ENCODE data around the gene APEX2. TPM values are rescaled to one million over a fixed set of nuclear protein-coding genes. Genes with fewer than 3 reads are reported as not detected.

APEX2 gene
- total and polyA plus RNA-seq, 2 donors (not counting 1 experiment from before 2014, with no cell fraction given), result 13.1 to 18.0 TPM

DNA sequence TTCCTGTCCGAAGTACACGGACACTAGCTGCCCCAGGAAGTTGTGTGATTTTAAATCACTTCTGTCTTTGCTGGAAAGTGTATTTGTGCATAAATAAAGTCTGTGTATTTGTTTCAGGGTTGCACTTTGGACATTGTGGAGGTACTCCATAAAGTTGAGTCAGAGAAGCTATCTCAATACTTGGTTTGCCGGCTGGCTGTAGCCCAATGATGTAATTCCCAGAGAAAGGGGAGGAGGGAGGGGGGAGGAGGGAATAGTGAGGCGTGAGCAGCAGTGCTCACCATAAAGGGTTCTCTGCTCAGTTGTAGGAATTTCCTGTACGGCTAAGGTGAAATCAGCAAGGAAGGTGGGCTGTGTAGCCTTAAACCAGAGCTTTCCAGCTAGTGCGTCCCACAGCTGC lies 7.5 kb downstream of the APEX2 start:
- Mint-ChIP-seq H3K4me1 (no peaks in the 10 kb centered on the region), H3K9me3 (ENCODE audit: insufficient read depth) (no peaks in the 10 kb centered on the region), H3K27ac (no peak overlapping the region), H3K4me3 (no peak overlapping the region), H3K27me3 (no peaks in the 10 kb centered on the region)
- H3K9me3 ChIP-seq (ENCODE audit: control extremely low read depth in 1 of 3, control insufficient read depth in 2 of 3, insufficient read depth in 1 of 3, low read length in 2 of 3), result no peaks in the 10 kb centered on the region
- H3K36me3 ChIP-seq (replicated peaks in 1 of 2; ENCODE audit: control extremely low read depth in 1 of 2, control insufficient read depth in 1 of 2, extremely low read depth in 1 of 2, insufficient read depth in 2 of 2, low read length in 1 of 2), result peaks cover 0 to 25% of the 10 kb centered on the region in 2 experiments
- intact Hi-C loops (cut with micrococcal nuclease), result no loop called here
- no peak overlapping the region for H3K27ac ChIP-seq (ENCODE audit: low read length in 2 of 2)
- POLR2A ChIA-PET, result no interaction called here
- no peak overlapping the region for H2AFZ ChIP-seq (ENCODE audit: insufficient read depth, low read depth, low read length, poor library complexity, severe bottlenecking)
- H3K4me3 ChIP-seq (ENCODE audit: control extremely low read depth in 1 of 5, extremely low read depth in 1 of 5, insufficient read depth in 1 of 5, low read depth in 2 of 5, low read length in 4 of 5), result no peak overlapping the region
- no peaks in the 10 kb centered on the region for H3K4me1 ChIP-seq (ENCODE audit: control insufficient read depth in 2 of 2, insufficient read depth in 2 of 2, low read length in 2 of 2)
- H3K79me2 ChIP-seq (ENCODE audit: control insufficient read depth, insufficient read depth, low read length), result no peaks in the 10 kb centered on the region
- H3K9ac ChIP-seq (ENCODE audit: low read length), result no peak overlapping the region
- CTCF ChIA-PET, result interaction anchor here (0.7 kb wide), 1 partner anchor 447 kb away, joined by 3 read pairs; no protein-coding TSS in a partner anchor
- WGBS (ENCODE audit: insufficient coverage), result 100% methylated on average over 1 of the region's 6 CpGs
- no peaks in the 10 kb centered on the region for H3K27me3 ChIP-seq (replicated peaks in 1 of 4; ENCODE audit: control extremely low read depth in 1 of 4, control insufficient read depth in 3 of 4, insufficient read depth in 4 of 4, low read length in 3 of 4)
- no peaks in the 10 kb centered on the region for H4K20me1 ChIP-seq (ENCODE audit: control insufficient read depth, insufficient read depth, low read length, poor library complexity, severe bottlenecking)
- DNase-seq (no peak), ATAC-seq (ENCODE audit: low read depth) (no peak)
- no peak overlapping the region for H3K4me2 ChIP-seq (replicated peaks; ENCODE audit: low read depth, low read length, poor library complexity, severe bottlenecking)
- TF ChIP-seq, protein P1, sequence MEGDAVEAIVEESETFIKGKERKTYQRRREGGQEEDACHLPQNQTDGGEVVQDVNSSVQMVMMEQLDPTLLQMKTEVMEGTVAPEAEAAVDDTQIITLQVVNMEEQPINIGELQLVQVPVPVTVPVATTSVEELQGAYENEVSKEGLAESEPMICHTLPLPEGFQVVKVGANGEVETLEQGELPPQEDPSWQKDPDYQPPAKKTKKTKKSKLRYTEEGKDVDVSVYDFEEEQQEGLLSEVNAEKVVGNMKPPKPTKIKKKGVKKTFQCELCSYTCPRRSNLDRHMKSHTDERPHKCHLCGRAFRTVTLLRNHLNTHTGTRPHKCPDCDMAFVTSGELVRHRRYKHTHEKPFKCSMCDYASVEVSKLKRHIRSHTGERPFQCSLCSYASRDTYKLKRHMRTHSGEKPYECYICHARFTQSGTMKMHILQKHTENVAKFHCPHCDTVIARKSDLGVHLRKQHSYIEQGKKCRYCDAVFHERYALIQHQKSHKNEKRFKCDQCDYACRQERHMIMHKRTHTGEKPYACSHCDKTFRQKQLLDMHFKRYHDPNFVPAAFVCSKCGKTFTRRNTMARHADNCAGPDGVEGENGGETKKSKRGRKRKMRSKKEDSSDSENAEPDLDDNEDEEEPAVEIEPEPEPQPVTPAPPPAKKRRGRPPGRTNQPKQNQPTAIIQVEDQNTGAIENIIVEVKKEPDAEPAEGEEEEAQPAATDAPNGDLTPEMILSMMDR (IDR thresholded peaks at IDR 0.05), result no peak
- TF ChIP-seq EZH2 (IDR thresholded peaks at IDR 0.05; ENCODE audit: borderline replicate concordance, insufficient read depth, low read depth, low read length, poor library complexity, severe bottlenecking), result no peak

DNA sequence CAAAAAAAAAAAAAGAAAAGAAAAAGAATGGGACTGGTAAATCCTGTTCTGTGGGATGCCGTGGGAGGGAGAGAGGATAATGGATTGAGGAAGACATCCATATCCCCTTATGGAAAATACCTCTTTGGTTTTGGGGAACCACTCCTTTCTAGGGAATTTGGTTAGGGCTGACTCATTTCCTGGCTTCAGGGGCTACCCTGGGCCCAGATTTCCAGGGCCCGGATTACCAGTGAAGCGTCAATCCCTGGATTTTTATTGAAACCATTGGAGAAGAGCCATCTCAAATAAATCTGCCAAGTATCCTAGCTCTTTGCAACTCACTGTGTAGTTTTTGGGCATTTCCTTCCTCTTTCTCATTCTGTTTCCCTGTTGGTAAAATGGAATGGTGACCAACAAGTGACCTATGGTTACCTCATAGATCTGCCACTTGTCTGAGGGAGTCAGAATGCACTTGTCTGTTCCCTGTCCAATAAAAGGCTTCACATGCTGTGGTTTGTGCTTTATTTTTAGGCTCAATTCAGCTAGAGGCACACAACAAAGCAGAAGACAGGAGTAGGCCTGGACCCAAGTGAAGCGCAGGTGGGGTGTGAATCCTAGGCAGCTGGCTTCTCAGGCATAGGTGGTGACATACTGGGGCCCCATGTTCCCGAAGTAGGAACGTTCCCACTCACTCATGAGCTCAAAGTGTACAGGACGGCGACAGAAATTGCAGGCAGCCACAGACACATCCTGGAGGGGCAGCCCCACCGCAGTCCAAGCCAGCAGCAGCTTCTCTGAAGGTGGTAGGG lies 8.6 kb downstream of the APEX2 start:
- no peak overlapping the region for H3K4me3 ChIP-seq (ENCODE audit: control extremely low read depth in 1 of 5, extremely low read depth in 1 of 5, insufficient read depth in 1 of 5, low read depth in 2 of 5, low read length in 4 of 5)
- H3K4me2 ChIP-seq (replicated peaks; ENCODE audit: low read depth, low read length, poor library complexity, severe bottlenecking), result no peak overlapping the region
- no peaks in the 10 kb centered on the region for H3K27me3 Mint-ChIP-seq
- peaks cover 0 to 20% of the 10 kb centered on the region in 2 experiments for H3K36me3 ChIP-seq (replicated peaks in 1 of 2; ENCODE audit: control extremely low read depth in 1 of 2, control insufficient read depth in 1 of 2, extremely low read depth in 1 of 2, insufficient read depth in 2 of 2, low read length in 1 of 2)
- ChIA-PET POLR2A (interaction anchor here (1.1 kb wide), 1 partner anchor 9 kb away, joined by 3 read pairs; the partner anchor contains the start of gene APEX2), CTCF (interaction anchor here (0.7 to 1.0 kb wide), 2 partner anchors 9 to 448 kb away, joined by 3 read pairs; partner anchors contain the start of gene APEX2)
- TF ChIP-seq, protein P1 (IDR thresholded peaks at IDR 0.05), result no peak
- TF ChIP-seq EZH2 (IDR thresholded peaks at IDR 0.05; ENCODE audit: borderline replicate concordance, insufficient read depth, low read depth, low read length, poor library complexity, severe bottlenecking), result no peak
- no peaks in the 10 kb centered on the region for H3K27me3 ChIP-seq (replicated peaks in 1 of 4; ENCODE audit: control extremely low read depth in 1 of 4, control insufficient read depth in 3 of 4, insufficient read depth in 4 of 4, low read length in 3 of 4)
- H3K9ac ChIP-seq (ENCODE audit: low read length), result no peak overlapping the region
- H3K27ac ChIP-seq (ENCODE audit: low read length in 2 of 2), result no peak overlapping the region
- no peaks in the 10 kb centered on the region for H3K9me3 ChIP-seq (ENCODE audit: control extremely low read depth in 1 of 3, control insufficient read depth in 2 of 3, insufficient read depth in 1 of 3, low read length in 2 of 3)
- no peaks in the 10 kb centered on the region for H3K9me3 Mint-ChIP-seq (ENCODE audit: insufficient read depth)
- H3K4me1 Mint-ChIP-seq, result no peaks in the 10 kb centered on the region
- no peaks in the 10 kb centered on the region for H3K4me1 ChIP-seq (ENCODE audit: control insufficient read depth in 2 of 2, insufficient read depth in 2 of 2, low read length in 2 of 2)
- intact Hi-C loops (cut with micrococcal nuclease), result no loop called here
- no peak overlapping the region for H3K4me3 Mint-ChIP-seq
- H4K20me1 ChIP-seq (ENCODE audit: control insufficient read depth, insufficient read depth, low read length, poor library complexity, severe bottlenecking), result no peaks in the 10 kb centered on the region
- DNase-seq (no peak), ATAC-seq (ENCODE audit: low read depth) (no peak)
- 57% methylated on average over 1 of the region's 9 CpGs for WGBS (ENCODE audit: insufficient coverage)
- no peak overlapping the region for H2AFZ ChIP-seq (ENCODE audit: insufficient read depth, low read depth, low read length, poor library complexity, severe bottlenecking)
- H3K79me2 ChIP-seq (ENCODE audit: control insufficient read depth, insufficient read depth, low read length), result no peaks in the 10 kb centered on the region
- no peak overlapping the region for H3K27ac Mint-ChIP-seq

Data from B cell (primary cell).